ENCODE results near the gene CACNA1B.

- TF ChIP-seq CTCF (IDR thresholded peaks at IDR 0.05) (no peak), POLR2A (IDR thresholded peaks at IDR 0.05) (no peak)
Measured at GRCh38 chr9:137988701-137989100, 111.1 kb downstream of the CACNA1B start.
